ENCODE data around the gene ATP5MG. TPM values are rescaled to one million over a fixed set of nuclear protein-coding genes. Genes with fewer than 3 reads are reported as not detected.

Gene ATP5MG
- total RNA-seq, 1 donor from 2014 or later: 65.8 TPM

- DNase-seq: no peak
Measured at GRCh38 chr11:118442908-118443589, 41.6 kb downstream of the ATP5MG start.

GRCh38 chr11:118443590-118444218 lies 42.3 kb downstream of the ATP5MG start:
- DNase-seq: no peak

- DNase-seq: no peak
Measured at GRCh38 chr11:118447423-118447822, 46.0 kb downstream of the ATP5MG start.

GRCh38 chr11:118448294-118448693 lies 46.9 kb downstream of the ATP5MG start:
- DNase-seq: no peak

- DNase-seq: no peak
Measured at GRCh38 chr11:118449316-118449918, 48.0 kb downstream of the ATP5MG start.

DNA sequence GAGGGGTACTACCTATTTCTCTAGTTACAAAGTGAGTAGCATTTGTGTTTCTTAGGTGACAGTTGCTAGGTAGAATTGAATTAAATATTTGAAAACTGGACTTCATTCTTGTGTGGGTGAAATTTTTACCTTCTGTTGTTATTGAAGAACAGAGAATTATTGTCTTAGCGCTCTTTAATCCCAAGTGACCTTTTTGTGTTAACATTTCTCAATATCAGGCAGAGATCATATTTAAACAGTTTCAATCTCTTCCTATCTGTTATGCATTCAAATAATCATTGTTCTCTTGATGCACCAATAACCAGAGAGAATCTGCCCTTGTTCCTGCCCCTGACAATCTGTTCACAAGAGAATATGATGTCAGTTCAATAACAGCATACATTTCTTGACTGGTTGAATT lies 49.0 kb downstream of the ATP5MG start:
- DNase-seq: no peak

Other genes starting within 250 kb of the ATP5MG start
- 3.1 TPM for gene SCN4B, start 248.8 kb upstream of the ATP5MG start, total RNA-seq
- gene SCN2B, start 225.0 kb upstream of the ATP5MG start, total RNA-seq: 2.8 TPM
- gene JAML, start 176.6 kb upstream of the ATP5MG start, total RNA-seq: 12.2 TPM
- 26.1 TPM for gene MPZL3, start 149.2 kb upstream of the ATP5MG start, total RNA-seq
- 56.5 TPM for gene MPZL2, start 137.3 kb upstream of the ATP5MG start, total RNA-seq
- gene CD3E, start 96.9 kb upstream of the ATP5MG start, total RNA-seq: 0.30 TPM
- 0.59 TPM for gene CD3D, start 58.9 kb upstream of the ATP5MG start, total RNA-seq
- 0.10 TPM for gene CD3G, start 57.3 kb upstream of the ATP5MG start, total RNA-seq
- 31.4 TPM for gene UBE4A, start 42.0 kb upstream of the ATP5MG start, total RNA-seq
- gene KMT2A, start 34.9 kb downstream of the ATP5MG start, total RNA-seq: 59.4 TPM
- gene TTC36, start 125.9 kb downstream of the ATP5MG start, total RNA-seq: 0.79 TPM
- 8.1 TPM for gene TMEM25, start 129.6 kb downstream of the ATP5MG start, total RNA-seq
- 21.2 TPM for gene IFT46, start 164.3 kb downstream of the ATP5MG start, total RNA-seq
- 86.7 TPM for gene ARCN1, start 170.8 kb downstream of the ATP5MG start, total RNA-seq
- 74.3 TPM for gene PHLDB1, start 206.0 kb downstream of the ATP5MG start, total RNA-seq

Measured in skin of body (tissue), 2 donors.